ENCODE data around the gene WDR13. TPM values are rescaled to one million over a fixed set of nuclear protein-coding genes. Genes with fewer than 3 reads are reported as not detected.

The WDR13 gene
- total RNA-seq, 2 experiments from 2014 or later, result 40.3 to 55.6 TPM

DNA sequence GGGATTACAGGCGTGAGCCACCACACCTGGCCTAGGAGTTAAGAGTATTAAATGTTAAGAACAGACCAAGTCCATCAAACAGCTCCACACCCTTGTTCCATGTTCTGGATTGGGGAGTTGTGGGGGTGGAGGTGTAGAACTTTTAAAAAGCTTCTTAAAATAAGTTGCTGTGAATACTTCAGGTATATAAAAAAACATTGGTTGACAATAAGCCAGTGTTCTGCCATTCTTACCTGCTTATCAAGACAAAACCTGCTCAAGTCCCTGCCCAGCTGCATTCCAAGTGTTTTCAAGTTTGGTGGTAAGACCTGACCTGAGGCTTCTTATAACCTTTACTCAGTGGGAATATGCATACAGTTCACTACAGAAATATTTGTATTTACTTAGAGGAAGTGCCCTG lies 16.6 kb upstream of the WDR13 start:
- Histone ChIP-seq H3K4me2 (ENCODE audit: low read length) (no peak overlapping the region), H4K20me1 (ENCODE audit: insufficient read depth, low read length) (no peaks in the 10 kb centered on the region), H3K9me2 (ENCODE audit: insufficient read depth, low read length) (no peaks in the 10 kb centered on the region), H3K36me3 (ENCODE audit: insufficient read depth, low read length) (peaks cover 45% of the 10 kb centered on the region), H3K27ac (ENCODE audit: low read depth, low read length, poor library complexity, severe bottlenecking) (no peak overlapping the region), H3K79me2 (ENCODE audit: insufficient read depth, low read depth, low read length) (peaks cover 21% of the 10 kb centered on the region), H3K4me3 (ENCODE audit: low read depth, low read length, poor library complexity, severe bottlenecking) (no peak overlapping the region), H3K9me3 (ENCODE audit: low read length) (no peaks in the 10 kb centered on the region), H2AFZ (ENCODE audit: low read length) (no peak overlapping the region), H3K4me1 (ENCODE audit: insufficient read depth, low read length, poor library complexity, severe bottlenecking) (peaks cover 16% of the 10 kb centered on the region)
- DNase-seq (ENCODE audit: low spot score), result no peak
- intact Hi-C loops (cut with micrococcal nuclease; ENCODE audit: unreplicated experiment), result no loop called here
- no TSS peak for BruUV-seq (replicated peaks)
- POLR2A ChIA-PET, result no interaction called here
- no peak for TF ChIP-seq EZH2phosphoT487 (IDR thresholded peaks at IDR 0.05; ENCODE audit: borderline replicate concordance, low read depth, low read length)
- TF ChIP-seq, protein P1, sequence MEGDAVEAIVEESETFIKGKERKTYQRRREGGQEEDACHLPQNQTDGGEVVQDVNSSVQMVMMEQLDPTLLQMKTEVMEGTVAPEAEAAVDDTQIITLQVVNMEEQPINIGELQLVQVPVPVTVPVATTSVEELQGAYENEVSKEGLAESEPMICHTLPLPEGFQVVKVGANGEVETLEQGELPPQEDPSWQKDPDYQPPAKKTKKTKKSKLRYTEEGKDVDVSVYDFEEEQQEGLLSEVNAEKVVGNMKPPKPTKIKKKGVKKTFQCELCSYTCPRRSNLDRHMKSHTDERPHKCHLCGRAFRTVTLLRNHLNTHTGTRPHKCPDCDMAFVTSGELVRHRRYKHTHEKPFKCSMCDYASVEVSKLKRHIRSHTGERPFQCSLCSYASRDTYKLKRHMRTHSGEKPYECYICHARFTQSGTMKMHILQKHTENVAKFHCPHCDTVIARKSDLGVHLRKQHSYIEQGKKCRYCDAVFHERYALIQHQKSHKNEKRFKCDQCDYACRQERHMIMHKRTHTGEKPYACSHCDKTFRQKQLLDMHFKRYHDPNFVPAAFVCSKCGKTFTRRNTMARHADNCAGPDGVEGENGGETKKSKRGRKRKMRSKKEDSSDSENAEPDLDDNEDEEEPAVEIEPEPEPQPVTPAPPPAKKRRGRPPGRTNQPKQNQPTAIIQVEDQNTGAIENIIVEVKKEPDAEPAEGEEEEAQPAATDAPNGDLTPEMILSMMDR (conservative IDR thresholded peaks at IDR 0.05; ENCODE audit: low read length), result no peak
- CTCF ChIA-PET (ENCODE audit: unreplicated experiment), result no interaction called here

DNA sequence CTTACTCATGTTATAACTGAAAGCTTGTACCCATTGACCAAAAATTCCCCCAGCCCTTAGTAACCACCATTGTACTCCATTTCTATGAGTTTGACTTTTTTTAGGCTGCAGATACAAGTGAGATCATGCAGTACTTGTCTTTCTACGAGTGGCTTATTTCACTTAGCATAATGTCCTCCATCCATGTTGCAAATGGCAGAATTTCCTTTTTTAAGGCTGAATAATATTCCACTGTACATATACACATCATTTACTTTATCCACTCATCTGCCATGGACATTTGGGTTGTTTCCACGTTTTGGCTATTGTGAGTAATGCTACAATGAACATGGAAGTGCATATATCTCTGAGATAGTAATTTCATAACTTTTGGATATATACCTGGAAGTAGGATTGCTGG lies 12.6 kb upstream of the WDR13 start:
- DNase-seq (ENCODE audit: low spot score), result no peak
- intact Hi-C loops (cut with micrococcal nuclease; ENCODE audit: unreplicated experiment), result no loop called here
- Histone ChIP-seq H3K27ac (ENCODE audit: low read depth, low read length, poor library complexity, severe bottlenecking) (no peak overlapping the region), H3K36me3 (ENCODE audit: insufficient read depth, low read length) (peaks cover 4% of the 10 kb centered on the region), H3K79me2 (ENCODE audit: insufficient read depth, low read depth, low read length) (no peaks in the 10 kb centered on the region), H3K9me2 (ENCODE audit: insufficient read depth, low read length) (no peaks in the 10 kb centered on the region), H3K4me2 (ENCODE audit: low read length) (no peak overlapping the region), H3K9me3 (ENCODE audit: low read length) (no peaks in the 10 kb centered on the region), H3K4me3 (ENCODE audit: low read depth, low read length, poor library complexity, severe bottlenecking) (no peak overlapping the region), H4K20me1 (ENCODE audit: insufficient read depth, low read length) (no peaks in the 10 kb centered on the region), H3K4me1 (ENCODE audit: insufficient read depth, low read length, poor library complexity, severe bottlenecking) (no peaks in the 10 kb centered on the region), H2AFZ (ENCODE audit: low read length) (no peak overlapping the region)
- TF ChIP-seq, protein P1 (conservative IDR thresholded peaks at IDR 0.05; ENCODE audit: low read length), result no peak
- TF ChIP-seq EZH2phosphoT487 (IDR thresholded peaks at IDR 0.05; ENCODE audit: borderline replicate concordance, low read depth, low read length), result no peak
- BruUV-seq (replicated peaks), result no TSS peak
- ChIA-PET CTCF (ENCODE audit: unreplicated experiment) (no interaction called here), POLR2A (interaction anchor here (1.1 kb wide), 1 partner anchor 12 kb away, joined by 5 read pairs; no protein-coding TSS in a partner anchor)

DNA sequence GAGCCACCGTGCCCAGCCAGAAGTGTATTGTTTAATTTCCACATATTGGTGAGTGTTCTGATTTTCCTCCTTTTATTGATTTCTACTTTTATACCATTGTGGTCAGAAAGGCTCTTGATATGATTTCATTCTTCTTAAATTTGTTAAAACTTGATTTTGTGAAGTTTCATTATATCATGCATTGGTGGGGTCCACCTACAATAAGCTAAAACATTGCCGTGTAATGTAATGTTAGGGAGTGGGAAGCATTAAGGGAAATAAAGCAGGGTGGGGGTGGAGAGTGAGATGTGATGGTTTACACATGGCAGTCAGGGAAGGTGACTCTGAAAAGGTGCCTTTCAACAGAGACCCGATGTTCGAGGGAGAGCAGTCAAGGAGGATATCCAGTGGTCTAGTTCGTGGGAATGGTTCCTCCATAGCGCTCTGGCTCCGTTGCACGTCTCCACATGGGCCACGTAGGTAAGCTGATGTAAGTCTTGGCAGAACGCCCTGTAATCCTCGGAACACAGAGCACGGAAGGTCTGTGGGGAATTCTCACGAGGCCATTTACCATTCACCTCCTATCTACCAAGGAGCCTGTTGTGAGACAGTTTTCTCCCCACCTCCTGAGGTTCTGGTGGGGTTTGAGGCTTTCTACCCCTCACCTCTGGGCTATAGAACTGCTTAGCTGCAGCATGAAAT lies 7.7 kb upstream of the WDR13 start:
- H3K79me2 ChIP-seq (ENCODE audit: insufficient read depth, low read depth, low read length), result no peaks in the 10 kb centered on the region
- no TSS peak for BruUV-seq (replicated peaks)
- H3K4me1 ChIP-seq (ENCODE audit: insufficient read depth, low read length, poor library complexity, severe bottlenecking), result peaks cover 6% of the 10 kb centered on the region
- DNase-seq (ENCODE audit: low spot score), result no peak
- no peak overlapping the region for H3K27ac ChIP-seq (ENCODE audit: low read depth, low read length, poor library complexity, severe bottlenecking)
- ChIA-PET POLR2A (no interaction called here), CTCF (ENCODE audit: unreplicated experiment) (no interaction called here)
- H2AFZ ChIP-seq (ENCODE audit: low read length), result no peak overlapping the region
- H4K20me1 ChIP-seq (ENCODE audit: insufficient read depth, low read length), result no peaks in the 10 kb centered on the region
- intact Hi-C loops (cut with micrococcal nuclease; ENCODE audit: unreplicated experiment), result no loop called here
- no peak overlapping the region for H3K4me3 ChIP-seq (ENCODE audit: low read depth, low read length, poor library complexity, severe bottlenecking)
- H3K4me2 ChIP-seq (ENCODE audit: low read length), result no peak overlapping the region
- no peaks in the 10 kb centered on the region for H3K9me2 ChIP-seq (ENCODE audit: insufficient read depth, low read length)
- no peaks in the 10 kb centered on the region for H3K36me3 ChIP-seq (ENCODE audit: insufficient read depth, low read length)
- TF ChIP-seq, protein P1 (conservative IDR thresholded peaks at IDR 0.05; ENCODE audit: low read length), result no peak
- TF ChIP-seq EZH2phosphoT487 (IDR thresholded peaks at IDR 0.05; ENCODE audit: borderline replicate concordance, low read depth, low read length), result no peak
- H3K9me3 ChIP-seq (ENCODE audit: low read length), result no peaks in the 10 kb centered on the region

All from OCI-LY7 (cell line).